Naive B cell (primary cell): Measurements from ENCODE around the gene PGGHG. TPM values are rescaled to one million over a fixed set of nuclear protein-coding genes. Genes with fewer than 3 reads are reported as not detected.

ENCODE experiments used
- ATAC-seq, 2 donors: fragments of 150-1000 bp; cut with Tn5 transposase; 2 replicates each; pipeline ENCODE4 v1.10.0; 2021; ENCODE audit warnings: low read depth in 2 of 2, mild to moderate bottlenecking in 2 of 2, moderate library complexity in 2 of 2
- DNase-seq: peaks from one replicate; pipeline ENCODE4 v3.0.0; 2022
- H3K27ac Mint-ChIP-seq, 6 donors: one replicate each; pipeline ENCODE4 v1.8.0; 2020 to 2022; ENCODE audit warnings: mild to moderate bottlenecking in 6 of 6, mixed read lengths in 6 of 6, moderate library complexity in 5 of 6, inconsistent platforms in 2 of 6
- H3K27me3 Mint-ChIP-seq, 3 donors: one replicate each; pipeline ENCODE4 v1.8.0; 2021 to 2022; ENCODE audit warnings: mixed read lengths in 3 of 3, mild to moderate bottlenecking in 1 of 3
- H3K36me3 Mint-ChIP-seq, 2 donors: one replicate each; pipeline ENCODE4 v1.8.0; 2020 to 2022; ENCODE audit warnings: mixed read lengths in 2 of 2, inconsistent platforms in 1 of 2, mild to moderate bottlenecking in 1 of 2
- H3K4me1 Mint-ChIP-seq, 3 donors: one replicate each; pipeline ENCODE4 v1.8.0; 2020 to 2022; ENCODE audit warnings: mixed read lengths in 3 of 3, inconsistent platforms in 1 of 3, mild to moderate bottlenecking in 1 of 3, moderate library complexity in 1 of 3
- H3K4me3 Mint-ChIP-seq, 8 donors: one replicate each; pipeline ENCODE4 v1.8.0; 2020 to 2022; ENCODE audit warnings: mild to moderate bottlenecking in 8 of 8, mixed read lengths in 8 of 8, moderate library complexity in 8 of 8, inconsistent platforms in 2 of 8
- H3K9me3 Mint-ChIP-seq, 7 donors: one replicate each; pipeline ENCODE4 v1.8.0; 2020 to 2022; ENCODE audit warnings: mixed read lengths in 7 of 7, mild to moderate bottlenecking in 5 of 7, inconsistent platforms in 2 of 7, moderate library complexity in 1 of 7
- polyA plus RNA-seq, 6 donors: library from polyadenylated mRNA; unstranded; fragments of 300-500 nt; fragmentation: Illumina TruSeq; gene quantifications; one replicate each; pipeline ENCODE4 v1.2.3, GENCODE V29; 2021; ENCODE audit warnings: low read depth in 6 of 6

The PGGHG gene
- polyA plus RNA-seq = 1 to 10 TPM; 3.4 to 8.3 (median 4.3) TPM

GRCh38 chr11:288478-289397 lies at the start of gene PGGHG:
Gene PGGHG (plus strand): TSS chr11:289126. CDS start chr11:289817, 691 bp downstream.
- peaks cover 6 to 33% (median 15%) of the 10 kb centered on the region in 3 donors for H3K27me3 Mint-ChIP-seq
- H3K4me3 Mint-ChIP-seq = peak within 1 kb of the TSS; percentile 85 to 93 (median 88)
- no peaks in the 10 kb centered on the region for H3K9me3 Mint-ChIP-seq
- H3K36me3 Mint-ChIP-seq = peaks cover 0 to 10% of the 10 kb centered on the region in 2 donors
- peak within 1 kb of the TSS; percentile 63 to 95 (median 87) for H3K27ac Mint-ChIP-seq
- H3K4me1 Mint-ChIP-seq = peaks cover 15 to 27% (median 27%) of the 10 kb centered on the region in 3 donors
- DNase-seq (peak; percentile 55), ATAC-seq (peak; percentile 75 to 76)

- H3K9me3 Mint-ChIP-seq = no peaks in the 10 kb centered on the region
- H3K4me1 Mint-ChIP-seq = peaks cover 32 to 49% (median 42%) of the 10 kb centered on the region in 3 donors
- peak overlapping the region in 1 of 6 donors; percentile 83 for H3K27ac Mint-ChIP-seq
- peaks cover 15 to 21% of the 10 kb centered on the region in 2 donors for H3K36me3 Mint-ChIP-seq
- ATAC-seq = no peak
- DNase-seq = no peak
- H3K27me3 Mint-ChIP-seq = no peaks in the 10 kb centered on the region
- H3K4me3 Mint-ChIP-seq = peak overlapping the region in 1 of 8 donors; percentile 88
Measured at GRCh38 chr11:240315-240714, 48.6 kb upstream of the PGGHG start.

- Mint-ChIP-seq H3K9me3 (no peaks in the 10 kb centered on the region), H3K4me3 (peak overlapping the region in 2 of 8 donors; percentile 13 to 45), H3K27ac (peak overlapping the region in 4 of 6 donors; percentile 18 to 84 (median 58)), H3K27me3 (no peaks in the 10 kb centered on the region), H3K4me1 (peaks cover 26 to 42% (median 37%) of the 10 kb centered on the region in 3 donors), H3K36me3 (peaks cover 16 to 28% of the 10 kb centered on the region in 2 donors)
- ATAC-seq (no peak), DNase-seq (no peak)
Measured at GRCh38 chr11:241634-242033, 47.3 kb upstream of the PGGHG start.

DNA sequence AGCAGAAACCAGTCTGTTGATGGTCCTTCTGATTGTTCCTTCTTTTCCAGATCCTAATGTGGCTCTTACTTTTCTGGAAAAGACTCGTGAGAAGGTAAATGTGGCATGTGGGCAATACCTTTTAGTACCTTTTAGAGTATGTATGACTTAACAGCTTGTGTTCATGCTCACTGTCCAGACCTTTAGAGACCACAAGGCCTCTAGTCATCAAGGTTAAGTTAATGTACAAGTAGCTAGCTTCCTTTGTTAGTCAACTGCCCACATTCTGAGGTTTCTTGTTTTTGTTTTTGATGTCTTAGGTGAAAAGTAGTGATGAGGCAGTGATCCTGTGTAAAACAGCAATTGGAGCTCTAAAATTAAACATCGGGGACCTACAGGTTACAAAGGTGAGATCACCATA lies 44.5 kb upstream of the PGGHG start:
- no peaks in the 10 kb centered on the region for H3K27me3 Mint-ChIP-seq
- no peak for ATAC-seq
- no peak for DNase-seq
- no peak overlapping the region for H3K4me3 Mint-ChIP-seq
- no peak overlapping the region for H3K27ac Mint-ChIP-seq
- H3K9me3 Mint-ChIP-seq = no peaks in the 10 kb centered on the region
- peaks cover 19 to 24% (median 21%) of the 10 kb centered on the region in 3 donors for H3K4me1 Mint-ChIP-seq
- peaks cover 22 to 44% of the 10 kb centered on the region in 2 donors for H3K36me3 Mint-ChIP-seq

DNA sequence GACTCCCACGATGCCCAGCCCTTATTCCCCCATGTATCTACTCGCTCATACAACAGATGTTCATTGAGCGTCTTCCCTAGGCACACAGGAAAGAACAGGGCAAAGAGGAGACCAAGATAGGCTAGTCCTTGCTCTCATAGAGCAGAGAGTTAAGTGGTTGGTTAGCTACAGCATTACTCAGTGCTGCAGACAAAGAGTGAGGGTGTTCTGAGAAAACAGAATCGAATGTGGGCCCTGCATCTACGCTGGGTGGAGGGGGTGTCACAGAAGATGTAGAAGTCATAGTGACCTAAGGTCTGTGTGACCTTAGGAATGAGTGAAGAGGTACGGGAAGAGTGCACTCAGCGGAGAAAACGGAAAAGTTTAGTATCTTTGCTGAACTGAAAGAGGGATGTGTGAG lies 39.9 kb upstream of the PGGHG start:
- Mint-ChIP-seq H3K27me3 (no peaks in the 10 kb centered on the region), H3K4me3 (no peak overlapping the region), H3K9me3 (no peaks in the 10 kb centered on the region), H3K36me3 (peaks cover 11 to 53% of the 10 kb centered on the region in 2 donors), H3K4me1 (peaks cover 4 to 7% (median 5%) of the 10 kb centered on the region in 3 donors), H3K27ac (no peak overlapping the region)
- ATAC-seq (no peak), DNase-seq (no peak)

GRCh38 chr11:250274-250673 lies 38.7 kb upstream of the PGGHG start:
- Mint-ChIP-seq H3K36me3 (peaks cover 8 to 51% of the 10 kb centered on the region in 2 donors), H3K27me3 (no peaks in the 10 kb centered on the region), H3K9me3 (no peaks in the 10 kb centered on the region), H3K27ac (peak overlapping the region in 1 of 6 donors; percentile 76), H3K4me3 (no peak overlapping the region), H3K4me1 (peaks cover 2 to 7% (median 4%) of the 10 kb centered on the region in 3 donors)
- no peak for ATAC-seq
- no peak for DNase-seq

- H3K27ac Mint-ChIP-seq = peak overlapping the region in 4 of 6 donors; percentile 39 to 85 (median 60)
- ATAC-seq (peak; percentile 94 to 99), DNase-seq (peak; percentile 74)
- H3K4me3 Mint-ChIP-seq = no peak overlapping the region
- no peaks in the 10 kb centered on the region for H3K9me3 Mint-ChIP-seq
- H3K4me1 Mint-ChIP-seq = peaks cover 0 to 7% (median 0%) of the 10 kb centered on the region in 3 donors
- H3K36me3 Mint-ChIP-seq = peaks cover 6 to 45% of the 10 kb centered on the region in 2 donors
- no peaks in the 10 kb centered on the region for H3K27me3 Mint-ChIP-seq
Measured at GRCh38 chr11:250740-251299, 38.1 kb upstream of the PGGHG start.

GRCh38 chr11:251550-251949 lies 37.4 kb upstream of the PGGHG start:
- no peak overlapping the region for H3K4me3 Mint-ChIP-seq
- H3K4me1 Mint-ChIP-seq = peaks cover 0 to 7% (median 0%) of the 10 kb centered on the region in 3 donors
- peaks cover 6 to 44% of the 10 kb centered on the region in 2 donors for H3K36me3 Mint-ChIP-seq
- H3K27me3 Mint-ChIP-seq = no peaks in the 10 kb centered on the region
- peak overlapping the region in 2 of 6 donors; percentile 76 to 83 for H3K27ac Mint-ChIP-seq
- ATAC-seq (peak in 1 of 2 donors; percentile 33), DNase-seq (no peak)
- H3K9me3 Mint-ChIP-seq = no peaks in the 10 kb centered on the region

DNA sequence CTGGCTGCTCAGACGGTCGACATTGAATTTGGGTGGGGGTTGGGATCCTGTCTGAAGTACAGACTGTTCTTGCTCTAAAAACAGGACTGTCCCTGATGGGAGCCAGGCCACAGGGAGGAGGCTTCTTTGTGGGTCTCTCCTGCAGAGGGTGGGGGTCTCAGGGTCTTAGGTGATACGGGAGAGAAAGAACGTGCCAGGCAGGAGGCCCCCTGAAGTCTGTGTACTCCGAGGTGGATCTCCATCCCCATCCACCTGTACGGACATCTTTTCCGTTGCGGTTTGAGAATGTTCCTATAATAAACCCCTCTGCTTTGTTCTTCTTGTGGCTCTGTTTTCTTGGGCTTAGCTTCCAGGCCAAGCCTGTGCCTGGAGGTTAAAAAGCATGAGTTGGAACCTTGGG lies 36.3 kb upstream of the PGGHG start:
- DNase-seq (no peak), ATAC-seq (no peak)
- Mint-ChIP-seq H3K9me3 (no peaks in the 10 kb centered on the region), H3K27me3 (no peaks in the 10 kb centered on the region), H3K27ac (no peak overlapping the region), H3K36me3 (peaks cover 5 to 33% of the 10 kb centered on the region in 2 donors), H3K4me3 (no peak overlapping the region), H3K4me1 (peaks cover 4 to 18% (median 7%) of the 10 kb centered on the region in 3 donors)

DNA sequence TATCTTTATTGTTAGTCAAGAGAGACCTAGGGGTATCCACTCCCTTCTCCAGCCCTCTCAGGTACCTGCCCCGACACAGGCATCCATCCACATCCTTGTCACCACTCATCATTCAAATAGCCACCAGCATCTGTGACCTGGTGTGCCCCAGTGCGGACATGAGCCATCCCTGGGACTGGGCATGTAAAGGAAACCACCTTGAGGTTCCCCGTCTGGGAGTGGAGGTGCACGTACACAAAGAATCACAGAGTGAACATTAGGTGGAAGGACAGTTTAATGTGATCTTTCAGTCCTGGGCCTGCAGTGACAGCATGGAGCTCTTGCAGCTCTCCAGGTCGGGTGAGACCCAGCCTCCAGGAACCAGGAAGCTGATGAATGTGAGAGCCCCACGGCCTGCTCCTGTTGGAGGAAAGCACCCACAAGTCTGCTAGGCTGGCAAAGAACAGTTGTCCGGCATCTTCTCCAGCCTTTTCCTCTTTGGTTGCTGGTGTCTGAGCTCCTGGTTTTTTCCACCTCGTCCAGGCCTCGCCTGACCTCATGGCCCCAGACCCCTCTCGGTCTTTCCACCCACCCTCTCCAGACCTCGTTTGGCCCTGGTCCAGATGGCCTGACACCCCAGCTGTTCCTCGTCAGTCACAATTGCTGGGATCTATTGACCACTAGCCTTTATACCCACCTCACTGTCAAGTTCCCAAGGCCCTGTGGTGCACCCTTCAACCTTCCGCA lies 35.6 kb upstream of the PGGHG start:
- Mint-ChIP-seq H3K27me3 (no peaks in the 10 kb centered on the region), H3K9me3 (no peaks in the 10 kb centered on the region), H3K36me3 (peaks cover 0 to 33% of the 10 kb centered on the region in 2 donors), H3K4me3 (no peak overlapping the region), H3K27ac (peak overlapping the region in 1 of 6 donors; percentile 17), H3K4me1 (peaks cover 10 to 24% (median 14%) of the 10 kb centered on the region in 3 donors)
- DNase-seq = no peak
- no peak for ATAC-seq

DNA sequence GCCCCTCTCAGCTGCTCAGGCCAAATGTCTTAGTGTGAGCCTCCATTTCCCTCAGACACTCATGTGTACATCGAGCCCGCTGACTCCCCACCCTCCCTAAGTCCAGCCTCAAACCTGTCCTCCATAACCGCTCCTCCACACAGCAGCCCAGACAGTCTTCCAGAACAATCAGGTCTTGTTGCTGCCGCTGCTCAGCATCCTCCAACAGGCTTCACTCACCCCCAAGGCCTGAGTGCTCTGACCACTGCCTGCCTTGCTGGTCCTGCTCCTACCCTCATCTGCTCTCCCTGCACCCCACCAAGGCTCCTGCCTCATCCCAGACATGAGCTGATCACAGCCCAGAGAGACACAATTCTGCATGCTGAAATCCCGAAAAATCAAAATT lies 35.0 kb upstream of the PGGHG start:
- Mint-ChIP-seq H3K9me3 (no peaks in the 10 kb centered on the region), H3K4me1 (peaks cover 11 to 25% (median 16%) of the 10 kb centered on the region in 3 donors), H3K4me3 (no peak overlapping the region), H3K36me3 (peaks cover 0 to 32% of the 10 kb centered on the region in 2 donors), H3K27ac (peak overlapping the region in 3 of 6 donors; percentile 17 to 29 (median 21)), H3K27me3 (no peaks in the 10 kb centered on the region)
- DNase-seq = no peak
- ATAC-seq = no peak

DNA sequence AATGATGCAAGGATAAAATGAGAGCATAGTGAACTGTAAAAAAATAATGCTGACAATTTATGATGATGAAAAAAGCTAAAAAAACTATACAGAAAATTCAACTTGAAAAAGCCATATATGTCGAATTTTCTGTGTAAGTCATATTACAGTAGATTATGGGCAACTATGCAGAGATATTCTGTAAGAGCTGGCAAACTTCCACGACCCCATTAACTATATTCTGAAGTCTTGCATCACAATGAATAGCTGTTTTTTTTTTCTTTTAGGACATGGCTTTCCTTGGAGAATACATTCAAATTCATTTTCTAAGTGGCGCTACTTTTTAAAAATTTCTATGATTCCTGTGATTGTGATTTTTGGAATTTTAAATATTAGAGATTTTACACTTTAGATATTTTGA lies 33.8 kb upstream of the PGGHG start:
- Mint-ChIP-seq H3K27me3 (no peaks in the 10 kb centered on the region), H3K27ac (no peak overlapping the region), H3K36me3 (peaks cover 0 to 23% of the 10 kb centered on the region in 2 donors), H3K4me1 (peaks cover 11 to 30% (median 22%) of the 10 kb centered on the region in 3 donors), H3K9me3 (no peaks in the 10 kb centered on the region), H3K4me3 (no peak overlapping the region)
- DNase-seq (no peak), ATAC-seq (no peak)

DNA sequence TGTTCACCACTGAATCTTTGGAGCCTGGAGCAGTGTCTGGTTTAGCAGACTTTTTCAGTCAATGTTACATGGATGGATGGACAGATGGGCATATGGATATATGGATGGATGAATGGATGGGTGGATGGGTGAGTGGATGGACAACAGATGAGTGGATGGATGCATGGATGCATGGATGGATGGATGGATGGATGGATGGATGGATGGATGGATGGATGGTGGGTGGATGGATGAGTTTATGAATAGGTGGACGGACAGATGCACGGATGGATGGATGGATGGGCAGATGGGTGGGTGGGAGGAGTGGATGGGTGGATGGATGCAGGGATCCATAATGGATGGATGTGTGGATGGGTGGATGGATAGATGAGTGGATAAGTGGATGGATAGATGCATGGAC lies 33.1 kb upstream of the PGGHG start:
- DNase-seq = no peak
- peak overlapping the region in 1 of 6 donors; percentile 74 for H3K27ac Mint-ChIP-seq

More for the DNA sequence above, 33.1 kb upstream of the PGGHG start:
- no peaks in the 10 kb centered on the region for H3K9me3 Mint-ChIP-seq
- H3K4me1 Mint-ChIP-seq = peaks cover 11 to 26% (median 23%) of the 10 kb centered on the region in 3 donors
- no peaks in the 10 kb centered on the region for H3K27me3 Mint-ChIP-seq
- no peak for ATAC-seq
- H3K4me3 Mint-ChIP-seq = peak overlapping the region in 1 of 8 donors; percentile 24
- H3K36me3 Mint-ChIP-seq = peaks cover 0 to 26% of the 10 kb centered on the region in 2 donors
